Measurements from ENCODE around the gene CLEC10A.
"Not testable (repeated sequence)": the region's sequence is repeated elsewhere in the genome, so short reads cannot be mapped to it uniquely, and the experiment has no call there.

The CLEC10A gene, protein sequence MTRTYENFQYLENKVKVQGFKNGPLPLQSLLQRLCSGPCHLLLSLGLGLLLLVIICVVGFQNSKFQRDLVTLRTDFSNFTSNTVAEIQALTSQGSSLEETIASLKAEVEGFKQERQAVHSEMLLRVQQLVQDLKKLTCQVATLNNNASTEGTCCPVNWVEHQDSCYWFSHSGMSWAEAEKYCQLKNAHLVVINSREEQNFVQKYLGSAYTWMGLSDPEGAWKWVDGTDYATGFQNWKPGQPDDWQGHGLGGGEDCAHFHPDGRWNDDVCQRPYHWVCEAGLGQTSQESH

DNA sequence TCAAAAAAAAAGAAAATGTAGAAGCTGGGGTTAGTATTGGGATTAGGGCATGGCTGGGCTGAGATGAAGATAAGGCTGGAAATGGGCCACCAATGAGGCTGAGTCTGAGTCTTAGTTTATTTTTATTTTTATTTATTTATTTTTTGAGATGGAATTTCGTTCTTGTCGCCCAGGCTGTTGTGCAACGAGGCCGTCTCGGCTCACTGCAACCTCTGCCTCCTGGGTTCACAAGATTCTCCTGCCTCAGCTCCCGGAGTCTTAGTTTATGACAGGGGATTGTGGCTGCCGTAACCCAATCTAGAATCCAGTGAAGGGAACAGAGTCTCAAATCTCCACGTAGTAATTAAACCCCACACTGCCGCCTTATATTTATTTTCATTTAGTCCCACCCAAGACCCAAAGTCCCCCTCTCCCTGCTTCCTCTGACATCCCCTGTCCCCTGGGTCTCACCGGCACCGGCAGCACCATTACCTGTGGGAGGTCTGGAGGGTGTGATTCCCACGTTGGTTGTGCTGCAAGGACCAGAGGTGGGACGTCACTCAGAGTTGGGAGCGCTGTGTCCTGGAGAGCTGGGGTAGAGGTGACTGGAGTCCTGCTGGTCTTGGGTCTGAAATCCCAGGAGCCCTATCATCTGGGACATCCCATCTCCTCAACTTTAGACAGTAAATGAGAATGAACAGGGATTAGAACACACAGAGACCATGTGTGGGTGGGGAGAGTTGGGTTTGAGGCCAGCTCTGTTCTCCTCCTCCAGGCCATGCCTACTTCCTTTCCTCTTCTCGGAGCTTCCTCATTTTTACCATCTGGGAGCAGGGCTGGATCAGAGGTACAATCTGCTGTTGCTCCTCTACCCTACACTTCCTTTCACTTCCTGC is at the start of gene CLEC10A:
Gene CLEC10A, minus strand, starts transcription at position 671 of the 875 bp plus-strand sequence. CDS start 1,439 bp downstream, outside the sequence.
- DNase-seq (ENCODE audit: low read depth) = no peak

DNA sequence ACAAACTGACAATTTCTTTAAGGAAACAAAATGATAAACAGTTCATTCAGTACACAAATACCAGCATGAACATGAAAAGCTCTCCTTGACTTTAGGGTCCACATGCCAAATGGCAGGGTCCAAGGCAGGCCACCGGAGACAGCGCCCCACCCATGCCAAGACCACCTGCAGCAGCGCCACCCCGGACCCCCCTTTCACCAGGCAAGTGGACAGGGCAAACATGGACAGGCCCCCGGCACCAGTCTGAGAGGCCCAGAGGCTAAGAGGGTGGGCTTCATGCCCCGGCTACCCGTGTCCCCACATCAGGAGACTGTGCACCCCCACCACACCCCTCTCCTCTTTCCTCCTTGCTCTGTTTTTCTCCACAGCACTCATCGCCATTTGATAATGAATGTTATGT is 49.3 kb upstream of the CLEC10A start:
- no peak for DNase-seq (ENCODE audit: low read depth)

GRCh38 chr17:7128160-7128559 is 48.1 kb upstream of the CLEC10A start:
- DNase-seq (ENCODE audit: low read depth) = no peak

DNA sequence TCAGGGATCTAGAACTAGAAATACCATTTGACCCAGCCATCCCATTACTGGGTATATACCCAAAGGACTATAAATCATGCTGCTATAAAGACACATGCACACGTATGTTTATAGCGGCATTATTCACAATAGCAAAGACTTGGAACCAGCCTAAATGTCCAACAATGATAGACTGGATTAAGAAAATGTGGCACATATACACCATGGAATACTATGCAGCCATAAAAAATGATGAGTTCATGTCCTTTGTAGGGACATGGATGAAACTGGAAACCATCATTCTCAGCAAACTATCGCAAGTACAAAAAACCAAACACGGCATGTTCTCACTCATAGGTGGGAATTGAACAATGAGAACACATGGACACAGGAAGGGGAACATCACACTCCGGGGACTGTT is 47.5 kb upstream of the CLEC10A start:
- not testable (repeated sequence) for DNase-seq (ENCODE audit: low read depth)

GRCh38 chr17:7126386-7126785 is 46.3 kb upstream of the CLEC10A start:
- not testable (repeated sequence) for DNase-seq (ENCODE audit: low read depth)

- DNase-seq (ENCODE audit: low read depth) = no peak
These were observed 44.9 kb upstream of the CLEC10A start for GRCh38 chr17:7124923-7125322.

- DNase-seq (ENCODE audit: low read depth) = no peak
These were observed 43.8 kb upstream of the CLEC10A start for GRCh38 chr17:7123844-7124243.

GRCh38 chr17:7122381-7122780 is 42.3 kb upstream of the CLEC10A start:
- no peak for DNase-seq (ENCODE audit: low read depth)

DNA sequence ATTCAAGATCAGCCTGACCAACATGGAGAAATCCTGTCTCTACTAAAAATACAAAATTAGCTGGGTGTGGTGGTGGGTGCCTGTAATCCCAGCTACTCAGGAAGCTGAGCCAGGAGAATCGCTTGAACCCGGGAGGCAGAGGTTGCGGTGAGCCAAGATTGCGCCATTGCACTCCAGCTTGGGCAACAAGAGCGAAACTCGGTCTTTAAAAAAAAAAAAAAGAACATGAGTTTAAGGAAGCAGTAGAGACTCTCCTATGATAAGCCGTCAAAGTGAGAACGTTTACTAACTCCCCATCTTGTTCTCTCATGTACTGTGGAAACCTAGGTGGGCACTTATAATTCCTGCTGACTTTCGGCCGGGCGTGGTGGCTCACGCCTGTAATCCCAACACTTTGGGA is 40.6 kb upstream of the CLEC10A start:
- not testable (repeated sequence) for DNase-seq (ENCODE audit: low read depth)

DNA sequence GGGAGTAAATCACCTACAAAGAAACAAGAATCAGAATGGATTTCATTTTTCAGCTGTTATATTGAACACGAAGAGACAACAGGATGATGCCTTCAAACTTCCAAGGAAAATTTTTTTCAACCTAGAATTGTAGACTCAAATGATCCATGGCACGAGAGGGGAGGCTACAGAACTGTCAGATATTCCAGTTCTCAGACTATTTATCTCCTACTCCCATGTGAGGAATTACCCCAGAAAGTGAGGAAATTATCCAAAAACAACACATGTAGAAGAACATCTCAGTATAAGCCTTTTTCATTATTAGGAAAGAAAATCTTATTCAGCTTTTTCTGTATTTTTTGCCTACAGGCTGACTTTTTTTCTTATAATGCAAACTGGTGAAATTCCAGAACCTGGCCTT is 40.1 kb upstream of the CLEC10A start:
- no peak for DNase-seq (ENCODE audit: low read depth)

DNA sequence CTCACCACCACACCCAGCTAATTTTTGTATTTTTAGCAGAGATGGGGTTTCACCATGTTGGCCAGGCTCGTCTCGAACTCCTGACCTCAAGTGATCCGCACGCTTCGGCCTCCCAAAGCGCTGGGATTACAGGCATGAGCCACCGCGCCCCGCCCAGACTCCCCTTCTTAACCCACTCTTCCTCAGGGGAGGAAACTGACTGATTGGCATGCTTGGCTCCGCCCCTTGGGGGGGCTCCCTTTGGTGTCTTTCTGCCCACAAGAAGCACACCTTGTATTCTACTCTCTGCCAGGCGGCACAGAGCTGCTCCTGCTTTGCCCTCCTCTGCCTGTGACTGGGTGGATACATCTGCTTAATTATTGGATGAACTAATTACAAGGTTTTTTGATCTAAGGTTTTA is 39.3 kb upstream of the CLEC10A start:
- DNase-seq (ENCODE audit: low read depth) = no peak

DNA sequence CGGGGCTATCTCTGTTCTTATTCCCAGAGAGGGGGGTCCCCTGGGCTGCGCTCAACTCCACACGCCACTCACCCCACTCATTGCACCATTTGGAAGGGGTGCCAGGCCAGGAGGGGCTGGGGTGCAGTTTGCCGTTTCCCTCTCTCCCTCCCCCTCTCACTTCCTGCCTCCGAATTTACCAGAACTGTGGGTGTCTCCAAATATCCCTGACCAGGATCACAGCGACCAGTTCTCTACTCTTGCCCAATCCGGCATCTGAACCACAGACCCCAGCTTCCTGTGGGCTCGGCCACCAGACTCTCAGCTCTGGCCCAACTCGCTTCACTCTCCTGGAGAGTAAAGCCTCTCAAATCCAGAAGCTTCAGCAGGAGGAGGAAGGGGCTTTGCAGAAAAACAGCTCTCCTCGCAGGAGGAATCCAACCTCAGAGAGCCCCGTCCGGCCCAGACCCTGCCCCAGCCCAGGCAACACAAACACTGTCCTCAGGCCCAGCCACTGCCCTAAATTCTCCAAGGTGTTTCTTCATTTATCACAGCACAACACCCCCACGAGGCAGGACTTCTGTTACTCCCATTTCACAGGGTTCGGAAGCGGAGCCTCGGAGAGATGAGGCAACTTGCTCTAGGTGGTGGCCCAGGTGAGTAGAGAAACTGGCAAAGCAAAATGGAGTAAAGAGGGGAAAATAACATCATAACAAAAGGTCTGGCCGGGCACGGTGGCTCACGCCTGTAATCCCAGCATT is 35.0 kb upstream of the CLEC10A start:
- DNase-seq (ENCODE audit: low read depth) = no peak

- no peak for DNase-seq (ENCODE audit: low read depth)
These were observed 34.3 kb upstream of the CLEC10A start, which contains the start of gene ASGR2 for GRCh38 chr17:7114241-7114874. ASGR2 (minus strand) TSS chr17:7114822; CDS start chr17:7114240, 582 bp downstream.

- no peak for DNase-seq (ENCODE audit: low read depth)
These were observed 33.4 kb upstream of the CLEC10A start for GRCh38 chr17:7113273-7114071.

DNA sequence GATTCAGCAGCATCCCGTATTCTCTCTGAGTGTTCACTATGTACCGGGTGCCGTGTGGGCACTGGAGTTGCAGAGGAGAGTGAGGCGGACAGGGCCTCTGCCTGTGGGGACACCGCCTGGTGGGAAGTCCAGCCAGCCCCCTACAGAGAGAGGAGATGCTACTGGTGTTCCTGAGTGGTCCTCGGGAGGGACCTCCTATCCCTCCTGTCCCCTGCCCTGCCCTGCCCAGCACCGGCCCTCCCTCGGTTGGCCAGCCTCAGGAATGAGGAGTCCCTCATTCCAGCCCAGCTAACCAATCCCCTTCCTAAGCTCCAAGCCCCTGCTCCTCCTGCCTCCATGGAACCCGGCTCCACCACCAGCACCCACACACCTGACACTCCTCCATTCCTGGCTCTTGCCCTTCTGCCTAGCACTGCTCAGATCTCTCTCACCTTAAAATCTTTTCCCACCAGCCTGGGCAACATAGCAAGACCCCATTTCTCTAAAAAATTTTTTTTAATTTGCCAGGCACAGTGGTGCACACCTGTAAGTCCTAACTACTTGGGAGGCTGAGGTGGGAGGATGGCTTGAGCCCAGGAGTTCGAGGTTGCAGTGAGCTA is 32.6 kb upstream of the CLEC10A start:
- DNase-seq (ENCODE audit: low read depth) = no peak

GRCh38 chr17:7111784-7112509 is 31.9 kb upstream of the CLEC10A start:
- no peak for DNase-seq (ENCODE audit: low read depth)

DNA sequence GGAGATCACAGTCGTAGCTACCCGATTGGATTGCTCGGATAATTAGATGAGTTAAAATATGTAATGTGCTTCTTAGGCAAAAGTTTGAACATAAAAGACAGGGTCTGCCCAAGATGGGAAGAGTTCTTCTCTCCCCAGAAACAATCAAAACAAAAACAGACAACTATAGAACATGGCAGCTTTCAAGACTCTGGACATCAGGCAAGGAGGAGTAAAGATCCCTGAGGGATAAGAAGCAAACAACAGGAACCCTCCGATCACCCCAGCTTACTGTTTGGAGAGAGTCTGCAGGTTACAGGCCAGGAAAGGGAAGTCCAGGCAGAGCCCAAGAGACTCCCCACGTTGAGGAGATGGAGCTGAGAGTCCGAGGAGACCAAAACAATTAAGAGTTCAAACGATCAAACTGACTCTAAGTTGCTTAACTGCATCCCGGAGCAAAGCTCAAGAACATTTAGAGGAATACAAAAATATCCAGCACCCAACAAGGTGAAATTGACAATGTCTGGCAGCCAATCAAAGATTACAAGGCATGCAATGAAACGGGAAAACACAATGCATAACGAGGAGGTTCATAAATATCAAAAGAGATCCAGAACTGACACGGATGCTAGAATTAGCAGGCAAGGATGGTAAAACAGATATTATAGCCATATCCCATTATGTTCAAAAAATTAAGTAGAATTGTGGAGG is 30.7 kb upstream of the CLEC10A start:
- DNase-seq (ENCODE audit: low read depth) = no peak

GRCh38 chr17:7109461-7110322 is 29.6 kb upstream of the CLEC10A start:
- DNase-seq (ENCODE audit: low read depth) = no peak
